GM18517 (cell line): ENCODE data around the gene JMY.

Experiments
- ATAC-seq: cut with Tn5 transposase; IDR thresholded peaks from one replicate; pipeline ENCODE4 v1.9.1; 2021; ENCODE audit warnings: mild to moderate bottlenecking, moderate library complexity; ENCODE audit not compliant: unreplicated experiment

Gene JMY

DNA sequence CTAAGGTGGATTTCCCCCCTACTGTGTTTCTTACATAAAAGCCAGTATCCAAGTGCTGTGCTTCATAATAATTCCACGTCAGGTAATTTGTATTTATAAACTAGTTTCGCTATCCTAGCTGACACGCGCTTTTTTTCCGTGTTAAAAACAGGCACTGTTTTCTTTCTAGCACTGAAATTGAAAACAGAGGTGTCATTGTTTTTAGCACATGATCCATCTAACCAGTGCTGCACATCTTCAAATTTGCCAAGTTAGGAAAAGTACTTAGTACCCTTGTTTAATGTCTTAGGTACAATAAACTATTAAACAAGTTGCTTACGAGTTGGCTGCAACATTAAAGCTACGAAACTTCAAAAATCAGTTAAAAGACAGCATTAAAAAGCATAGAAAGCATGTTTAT is 49.9 kb downstream of the JMY start:
- ATAC-seq, result no peak

DNA sequence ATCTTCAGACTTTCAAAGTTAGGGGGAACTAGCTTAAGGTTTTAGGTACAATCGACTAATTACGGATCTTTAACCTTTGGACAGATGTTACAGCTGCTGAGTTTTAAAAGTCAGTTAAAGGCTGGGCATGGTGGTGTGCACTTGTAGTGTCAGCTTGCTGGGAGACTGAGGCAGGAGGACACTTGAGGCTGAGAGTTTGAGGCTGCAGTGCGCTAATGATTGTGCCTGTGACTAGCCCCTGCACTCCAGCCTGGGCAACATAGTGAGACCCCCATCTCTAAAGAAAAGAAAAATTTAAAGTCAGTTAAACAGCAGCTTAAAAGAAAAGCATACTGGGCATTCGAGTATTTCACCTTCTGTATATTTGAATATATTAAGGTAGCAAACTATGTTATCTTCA is 51.4 kb downstream of the JMY start:
- ATAC-seq, result no peak

DNA sequence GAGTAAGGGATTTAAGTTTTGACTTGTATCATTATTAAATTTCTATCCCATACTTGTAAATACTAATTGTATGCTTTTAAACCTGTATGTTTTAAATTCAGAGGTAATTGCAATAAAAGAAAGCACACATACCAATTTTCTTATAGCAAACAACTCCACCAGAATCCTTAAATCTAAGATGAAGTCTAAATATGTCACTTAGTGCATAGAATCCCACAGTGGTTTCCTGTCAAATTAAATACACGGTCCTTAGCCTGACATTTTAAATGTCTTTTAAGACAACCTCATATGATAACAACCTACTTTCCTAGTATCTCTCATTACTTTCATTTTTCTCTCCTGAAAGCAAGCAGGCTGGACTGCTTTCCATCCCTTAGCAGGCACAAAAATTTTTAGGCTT is 52.0 kb downstream of the JMY start:
- ATAC-seq, result no peak

DNA sequence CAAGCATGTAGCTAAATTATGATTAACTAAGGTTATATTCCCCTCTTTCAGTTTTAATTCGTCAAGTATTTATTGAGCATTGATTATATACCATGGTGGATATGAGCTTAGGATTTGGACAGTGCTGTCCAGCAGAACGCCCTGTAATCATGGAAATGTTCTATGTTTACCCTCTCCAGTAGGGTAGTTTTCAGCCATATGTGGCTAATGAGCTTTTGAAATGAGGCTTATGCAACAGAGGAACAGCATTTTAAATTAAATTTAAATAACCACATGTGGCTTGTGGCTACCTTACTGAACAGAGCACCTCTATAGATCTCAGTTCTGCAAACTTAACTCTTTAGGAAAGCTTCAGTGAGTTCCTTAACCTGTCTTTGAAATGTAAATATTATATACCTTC is 59.1 kb downstream of the JMY start:
- ATAC-seq, result no peak

DNA sequence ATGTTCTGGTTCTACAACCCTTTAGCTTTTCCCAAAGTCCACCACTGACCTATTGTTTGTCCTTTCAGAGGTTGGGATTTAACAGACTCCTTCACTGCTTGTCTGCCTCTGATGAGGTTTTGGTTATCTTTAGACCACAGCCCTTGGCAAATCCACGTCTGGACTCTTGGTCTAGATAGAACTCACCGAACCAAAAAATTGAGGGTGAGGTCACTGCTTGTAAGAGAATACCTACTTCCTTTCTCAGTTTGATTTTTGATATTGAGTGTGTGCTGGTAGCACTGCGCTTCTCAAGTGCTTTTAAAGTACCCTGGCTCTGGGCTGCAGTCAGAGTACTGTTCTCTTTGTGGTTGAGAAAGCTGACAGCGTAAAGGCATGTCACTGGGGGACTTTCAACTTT is 61.7 kb downstream of the JMY start:
- no peak for ATAC-seq

DNA sequence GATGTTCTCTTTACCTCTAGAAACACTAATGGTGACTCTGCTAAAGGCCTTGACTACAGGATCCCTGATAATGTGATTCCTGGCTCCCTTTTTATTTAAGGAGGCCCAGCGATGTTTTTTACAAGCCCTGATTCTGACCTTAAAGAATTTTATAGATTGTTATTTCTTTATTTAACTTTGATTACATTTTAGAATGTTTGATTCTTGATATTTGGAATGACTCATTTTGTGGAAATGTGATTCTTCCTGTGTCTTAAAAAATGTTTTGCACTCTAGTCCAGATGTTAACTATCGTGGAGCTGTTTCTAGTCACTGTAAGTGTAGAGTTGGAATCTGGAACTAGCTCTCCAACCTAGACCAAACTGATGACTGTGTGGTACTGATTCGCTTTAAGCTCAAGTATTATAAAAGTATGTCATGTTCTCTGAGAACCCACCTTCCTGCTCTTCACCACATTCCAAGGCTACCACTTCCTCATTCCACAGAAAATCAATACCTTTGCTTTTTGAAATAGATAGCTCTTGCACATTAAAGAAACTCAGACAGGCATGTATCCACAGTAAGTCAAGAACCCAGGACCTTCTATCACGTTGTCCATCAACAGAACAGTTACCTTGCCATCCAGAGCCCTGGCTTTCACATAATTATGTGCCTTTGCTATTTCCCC is 65.2 kb downstream of the JMY start:
- ATAC-seq, result no peak

DNA sequence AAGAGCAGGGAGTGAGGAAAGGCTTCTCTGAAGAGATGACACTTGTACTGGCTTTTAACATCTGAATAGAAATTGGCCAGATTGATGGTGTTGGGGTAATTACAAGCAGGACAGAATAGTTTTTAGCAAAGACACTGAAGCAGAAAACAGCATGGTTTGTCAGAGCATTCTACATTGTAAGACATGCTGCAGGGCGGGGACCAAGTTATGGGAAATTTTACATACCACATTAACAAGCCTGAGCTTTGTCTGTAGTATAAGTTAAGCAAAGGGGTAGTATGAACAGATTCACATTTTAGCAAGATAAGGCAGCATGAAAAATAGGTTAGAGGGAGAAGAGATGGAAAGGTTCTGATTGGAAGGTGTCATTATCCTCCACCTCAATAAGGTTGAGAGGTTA is 66.5 kb downstream of the JMY start:
- ATAC-seq, result no peak

DNA sequence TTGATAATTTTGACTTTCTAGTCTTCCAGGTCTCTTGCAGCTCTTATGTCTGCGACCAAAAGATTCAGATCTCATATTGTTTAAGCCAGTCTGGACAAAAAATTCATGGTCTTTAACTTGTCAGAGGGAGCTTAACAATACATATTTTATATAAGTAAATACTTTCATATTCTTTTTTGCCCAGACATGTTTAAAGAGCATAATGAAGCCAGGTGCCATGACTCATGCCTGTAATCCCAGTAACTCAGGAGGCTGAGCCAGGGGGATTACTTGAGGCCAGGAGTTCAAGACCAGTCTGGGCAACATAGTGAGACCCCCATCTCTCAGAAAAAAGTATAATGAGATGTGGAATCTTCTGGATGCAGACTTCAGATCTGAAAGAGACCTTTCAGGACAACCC is 69.8 kb downstream of the JMY start:
- no peak for ATAC-seq

DNA sequence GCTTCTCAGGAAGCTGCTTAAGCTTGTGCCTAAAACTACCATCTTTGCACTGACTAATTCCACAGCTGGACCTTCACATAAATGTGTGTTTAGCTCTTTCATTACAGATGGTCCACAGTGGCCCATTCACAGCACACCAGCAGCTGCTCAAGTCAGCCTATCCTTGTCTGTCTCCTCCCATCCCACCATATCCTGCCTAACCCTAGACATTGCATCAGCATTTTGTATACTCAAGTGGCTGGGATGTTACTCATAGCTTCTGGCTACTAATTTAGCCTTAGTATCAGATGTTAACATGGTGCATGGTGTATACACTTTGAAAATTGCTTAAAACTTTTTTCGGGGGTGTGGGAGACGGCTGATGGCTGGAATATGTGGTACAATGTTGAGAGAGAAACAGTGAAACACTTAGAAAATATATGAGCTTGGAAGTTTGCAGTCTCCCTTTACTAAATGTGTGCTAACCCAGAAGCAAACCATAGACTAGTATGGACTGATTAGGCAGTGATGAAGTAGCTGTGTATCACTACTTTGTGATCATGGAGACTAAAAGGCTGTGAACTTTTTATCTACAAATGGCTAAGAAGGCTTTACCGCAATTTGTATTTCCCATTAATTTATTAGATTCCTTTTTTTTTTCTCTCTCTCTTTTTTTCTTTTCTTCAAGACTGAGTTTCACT is 83.1 kb downstream of the JMY start:
- ATAC-seq, result no peak

DNA sequence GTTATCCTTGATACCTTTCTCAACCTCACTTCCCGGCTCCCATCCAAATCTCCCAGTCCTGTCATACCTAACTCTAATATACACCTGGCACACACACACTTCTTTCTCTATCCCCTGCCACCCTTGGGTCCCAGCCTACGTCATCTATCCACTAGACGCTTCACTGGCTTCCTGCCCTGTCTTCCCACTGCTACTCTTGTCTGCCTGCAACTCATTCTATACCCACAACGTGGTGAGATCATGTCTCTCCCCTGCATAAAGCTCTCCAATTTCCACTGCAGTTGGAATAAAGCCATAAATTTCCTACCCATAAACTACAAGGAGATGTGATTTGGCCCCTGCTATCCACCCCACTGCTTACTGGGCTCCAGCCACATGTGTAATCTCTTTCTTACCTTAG is 93.5 kb downstream of the JMY start:
- no peak for ATAC-seq

DNA sequence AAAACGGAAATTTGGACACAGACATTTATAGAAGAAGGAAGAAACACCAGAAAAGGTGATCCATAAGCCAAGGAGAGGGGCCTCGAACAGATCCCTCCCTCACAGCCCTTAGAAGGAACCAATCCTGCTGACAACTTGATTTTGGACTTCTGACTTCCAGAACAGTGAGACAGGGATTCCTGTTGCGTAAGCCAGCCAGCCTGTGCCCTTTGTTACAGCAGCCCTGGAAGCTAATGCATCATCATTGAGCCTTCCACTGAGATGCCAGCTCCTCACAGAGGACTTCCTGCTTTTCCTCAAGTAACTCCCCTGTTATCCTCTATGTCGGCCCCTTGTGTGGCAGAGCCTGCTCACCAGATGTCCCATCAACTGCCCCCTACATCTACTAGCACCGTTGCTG is 94.1 kb downstream of the JMY start:
- no peak for ATAC-seq

DNA sequence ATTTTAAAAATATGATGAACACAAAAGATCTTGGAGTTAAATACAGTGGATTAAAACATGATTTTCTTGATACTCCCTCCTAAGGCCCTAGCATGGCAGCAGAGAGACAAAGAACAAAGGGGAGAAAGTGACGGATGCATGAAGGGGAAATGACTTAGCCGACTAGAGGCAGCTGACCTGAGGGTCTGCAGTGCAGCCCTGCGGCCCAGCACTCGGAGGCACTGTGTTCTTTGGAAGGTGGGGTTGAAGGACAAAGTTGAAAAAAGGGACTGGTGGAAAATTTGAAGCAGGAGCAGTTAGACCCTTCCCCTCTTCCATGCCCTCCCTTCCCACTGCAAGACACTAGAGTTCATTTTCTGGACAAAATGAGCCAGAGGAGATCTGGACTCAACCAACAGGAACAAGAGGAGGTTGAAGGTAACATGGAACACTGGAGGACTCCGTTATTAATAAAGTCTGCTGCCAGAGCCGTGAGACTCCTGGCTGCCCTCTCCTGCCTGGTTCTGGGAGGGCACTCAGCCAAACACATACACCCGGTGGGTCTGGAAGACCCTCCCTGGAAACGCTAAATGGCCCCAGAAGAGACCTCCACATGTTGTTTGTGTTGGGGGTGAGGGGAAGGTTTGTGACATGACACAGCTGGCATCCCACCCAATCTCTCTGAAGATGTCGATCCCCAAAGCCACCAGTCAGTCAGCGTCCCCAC is 98.1 kb downstream of the JMY start:
- ATAC-seq, result no peak

DNA sequence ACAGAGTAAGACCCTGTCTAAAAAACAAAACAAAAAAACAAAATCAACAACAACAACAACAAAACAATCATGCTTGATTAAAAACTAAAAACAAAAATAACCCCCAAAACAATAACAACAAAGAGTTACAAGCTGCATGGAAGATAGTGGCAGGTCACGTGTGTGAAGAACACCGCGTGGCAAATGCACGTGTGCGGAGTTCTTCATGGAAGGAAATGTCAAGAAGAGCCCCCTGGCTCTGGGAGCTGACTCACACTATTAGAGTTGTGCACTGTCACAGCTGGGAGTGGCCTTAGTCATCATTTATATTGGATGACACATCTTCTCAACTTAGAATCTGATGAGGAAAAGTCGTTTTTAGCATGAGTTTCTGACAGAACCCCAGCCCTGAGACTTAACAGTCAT is 110.5 kb downstream of the JMY start:
- ATAC-seq, result no peak

DNA sequence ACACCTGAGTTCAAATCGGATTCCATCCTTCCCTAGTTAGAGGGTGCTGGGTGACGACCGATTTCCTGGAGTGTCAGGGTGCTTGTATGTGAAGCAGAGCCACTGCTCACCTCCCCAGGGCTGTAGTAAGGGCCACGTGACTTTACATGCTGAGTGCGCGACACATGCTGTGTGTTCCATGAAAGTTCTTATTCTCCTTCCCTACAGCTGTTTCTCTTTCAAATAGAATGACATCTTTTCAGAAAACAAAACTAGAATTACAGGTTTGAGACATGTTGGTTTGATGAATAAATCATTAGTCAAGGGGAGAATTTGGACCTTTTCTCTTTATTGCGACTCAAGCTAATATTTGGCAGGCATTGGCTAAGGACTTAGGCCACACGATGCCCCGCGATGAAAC is 113.1 kb downstream of the JMY start:
- no peak for ATAC-seq

DNA sequence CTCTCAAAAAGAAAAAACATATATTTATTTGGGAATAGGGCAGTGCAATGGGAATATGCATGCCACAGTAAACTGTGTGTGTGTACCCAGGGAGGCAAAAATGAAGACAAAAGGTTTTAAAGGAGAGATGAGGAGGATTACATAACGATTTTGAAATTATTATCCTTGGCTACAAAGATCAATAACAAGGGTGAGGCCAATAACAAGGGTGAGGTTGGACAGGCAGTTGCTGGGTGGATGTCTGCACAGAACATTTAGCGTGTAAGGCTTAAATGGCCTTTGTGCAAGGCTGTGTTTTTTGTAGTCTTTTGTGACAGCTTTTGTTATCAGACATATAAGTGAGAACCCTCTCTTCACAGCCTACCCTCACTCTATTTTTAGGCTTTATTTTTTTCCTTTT is 114.0 kb downstream of the JMY start:
- ATAC-seq, result no peak

DNA sequence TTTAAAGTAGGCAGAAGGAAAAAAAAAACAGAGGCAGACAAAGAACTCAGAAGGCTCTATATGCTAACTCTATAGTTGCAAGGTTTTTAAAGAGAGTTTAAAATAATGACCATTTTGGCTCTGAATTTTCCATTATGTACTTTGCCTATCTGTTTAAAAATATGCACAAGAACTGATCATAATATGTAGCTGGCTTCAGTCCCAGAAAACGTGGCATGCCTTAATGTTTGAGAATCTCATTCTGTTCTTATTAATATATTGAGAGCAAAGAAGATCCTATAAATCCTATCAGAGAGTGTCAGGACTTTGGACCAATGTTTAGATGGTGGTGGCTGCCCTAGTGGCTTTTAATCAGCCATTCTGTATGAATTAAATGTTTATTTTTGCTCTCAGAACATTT is 121.5 kb downstream of the JMY start:
- ATAC-seq, result no peak
